IMR-90 (cell line): ENCODE measurements around the gene LSG1. TPM values are rescaled to one million over a fixed set of nuclear protein-coding genes. Genes with fewer than 3 reads are reported as not detected.

Source experiments
- ATAC-seq: fragments of 200-7000 bp; cut with Tn5 transposase; 2 replicates; pipeline ENCODE4 v1.9.1; 2020; ENCODE audit warnings: low read depth, mild to moderate bottlenecking, moderate library complexity
- BruUV-seq: library from RNA; stranded (reverse); fragments of 400-500 nt; replicated peaks from 2 replicates; lab custom pipeline; 2021; lab: Mats Ljungman, UMichigan
- CTCF ChIA-PET: fragments of 300-600 bp; formaldehyde crosslinking; extraction: SDS; loops from one replicate; lab custom pipeline; 2021; ENCODE audit warnings: antibody characterized with exemption; lab: Yijun Ruan, JAX
- POLR2A ChIA-PET: fragments of 300-600 bp; sonication (Branson Sonifier 250); formaldehyde crosslinking; loops from one replicate; lab custom pipeline; 2022; ENCODE audit warnings: antibody characterized with exemption; ENCODE audit not compliant: unreplicated experiment; lab: Charles Lee
- DNase-seq: peaks from one replicate; pipeline ENCODE4 v3.0.0; 2013
- H2AFZ ChIP-seq: replicated peaks from 2 replicates; pipeline ENCODE3; 2013; ENCODE audit warnings: low read length, mild to moderate bottlenecking; ENCODE audit not compliant: poor library complexity
- H2AK5ac ChIP-seq: 2 replicates; pipeline ENCODE4 v1.6.1; 2013; ENCODE audit warnings: low read depth, low read length, inconsistent platforms
- H2AK9ac ChIP-seq: replicated peaks from 2 replicates; pipeline ENCODE3; 2013; ENCODE audit warnings: mild to moderate bottlenecking, low read depth, low read length, moderate library complexity; ENCODE audit not compliant: poor library complexity
- H2BK120ac ChIP-seq: 2 replicates; pipeline ENCODE4 v1.6.1; 2013; ENCODE audit warnings: low read depth, low read length, inconsistent platforms
- H2BK15ac ChIP-seq: 3 replicates; pipeline ENCODE4 v1.6.1; 2013; ENCODE audit warnings: low read depth, low read length, inconsistent platforms
- H2BK20ac ChIP-seq: 2 replicates; pipeline ENCODE4 v1.6.1; 2013; ENCODE audit warnings: low read depth, mild to moderate bottlenecking, inconsistent platforms, low read length, moderate library complexity
- H2BK5ac ChIP-seq: 2 replicates; pipeline ENCODE4 v1.6.1; 2013; ENCODE audit warnings: mild to moderate bottlenecking, low read depth, low read length, inconsistent platforms; ENCODE audit not compliant: poor library complexity, severe bottlenecking
- H3K14ac ChIP-seq: replicated peaks from 2 replicates; pipeline ENCODE4 v1.6.1; 2013; ENCODE audit warnings: low read depth, low read length, inconsistent platforms
- H3K18ac ChIP-seq: 2 replicates; pipeline ENCODE4 v1.6.1; 2013; ENCODE audit warnings: low read depth, low read length, control low read depth
- H3K23ac ChIP-seq: 2 replicates; pipeline ENCODE4 v1.6.1; 2013; ENCODE audit warnings: low read depth, low read length, inconsistent platforms
- H3K27ac ChIP-seq: 2 replicates; pipeline ENCODE4 v1.5.1; 2013; ENCODE audit warnings: mild to moderate bottlenecking, control low read depth, low read length; ENCODE audit not compliant: insufficient read depth
- H3K27me3 ChIP-seq: 2 replicates; pipeline ENCODE4 v1.6.1; 2013; ENCODE audit warnings: low read length; ENCODE audit not compliant: control insufficient read depth, insufficient read depth
- H3K36me3 ChIP-seq: 2 replicates; pipeline ENCODE4 v1.6.1; 2013; ENCODE audit warnings: low read length, mixed read lengths; ENCODE audit not compliant: control insufficient read depth, insufficient read depth
- H3K4ac ChIP-seq: 2 replicates; pipeline ENCODE4 v1.6.1; 2013; ENCODE audit warnings: low read depth, low read length, inconsistent platforms
- H3K4me1 ChIP-seq: 2 replicates; pipeline ENCODE4 v1.6.1; 2013; ENCODE audit warnings: low read length, mixed read lengths; ENCODE audit not compliant: control insufficient read depth, insufficient read depth
- H3K4me2 ChIP-seq: 2 replicates; pipeline ENCODE4 v1.6.1; 2013; ENCODE audit warnings: low read depth, mild to moderate bottlenecking, control low read depth, low read length, moderate library complexity
- H3K4me3 ChIP-seq: 2 replicates; pipeline ENCODE4 v1.5.1; 2013; ENCODE audit warnings: low read depth, mild to moderate bottlenecking, control low read depth, low read length, moderate library complexity; ENCODE audit not compliant: insufficient read depth
- H3K56ac ChIP-seq: 2 replicates; pipeline ENCODE4 v1.6.1; 2013; ENCODE audit warnings: low read length, inconsistent platforms; ENCODE audit not compliant: insufficient read depth; ENCODE audit errors: extremely low read depth
- H3K79me1 ChIP-seq, 2 experiments: 2 replicates each; pipeline ENCODE4 v1.6.1; 2013; ENCODE audit warnings: low read length in 2 of 2, inconsistent platforms in 1 of 2, low read depth in 1 of 2
- H3K9ac ChIP-seq: 2 replicates; pipeline ENCODE4 v1.6.1; 2013; ENCODE audit warnings: low read depth, low read length, control low read depth
- H3K9me1 ChIP-seq: 2 replicates; pipeline ENCODE4 v1.6.1; 2013; ENCODE audit warnings: low read length, inconsistent platforms; ENCODE audit not compliant: insufficient read depth
- H3K9me3 ChIP-seq: 2 replicates; pipeline ENCODE4 v1.6.1; 2013; ENCODE audit warnings: low read length; ENCODE audit not compliant: control insufficient read depth, insufficient read depth
- H4K20me1 ChIP-seq: 2 replicates; pipeline ENCODE4 v1.6.1; 2013; ENCODE audit warnings: low read length, inconsistent platforms; ENCODE audit not compliant: insufficient read depth
- H4K5ac ChIP-seq: 2 replicates; pipeline ENCODE4 v1.6.1; 2013; ENCODE audit warnings: mild to moderate bottlenecking, low read depth, low read length, control low read depth
- H4K8ac ChIP-seq, 2 experiments: 2 replicates each; pipeline ENCODE4 v1.6.1; 2013; ENCODE audit warnings: low read depth in 2 of 2, low read length in 2 of 2, control low read depth in 1 of 2, inconsistent platforms in 1 of 2
- H4K91ac ChIP-seq: 2 replicates; pipeline ENCODE4 v1.6.1; 2013; ENCODE audit warnings: low read depth, low read length, inconsistent platforms; ENCODE audit not compliant: insufficient read depth
- BHLHE40 ChIP-seq: fragments of 150-350 bp; IDR thresholded peaks from 2 replicates; pipeline ENCODE4 v1.6.1; 2016; ENCODE audit warnings: mild to moderate bottlenecking, low read depth, low read length
- FOS ChIP-seq: fragments of 150-350 bp; IDR thresholded peaks from 2 replicates; pipeline ENCODE4 v1.6.1; 2016; ENCODE audit warnings: low read depth, low read length
- MAFK ChIP-seq: IDR thresholded peaks from 2 replicates; pipeline ENCODE4 v1.6.1; 2012; ENCODE audit warnings: low read depth, low read length, improper control_type of control experiment
- MAZ ChIP-seq: IDR thresholded peaks from 2 replicates; pipeline ENCODE4 v1.6.1; 2012; ENCODE audit warnings: low read depth, mild to moderate bottlenecking, low read length, improper control_type of control experiment, moderate library complexity, borderline replicate concordance
- NFE2L2 ChIP-seq: fragments of 150-350 bp; IDR thresholded peaks from 2 replicates; pipeline ENCODE4 v1.6.1; 2016; ENCODE audit warnings: low read depth, mild to moderate bottlenecking, low read length
- POLR2A ChIP-seq: IDR thresholded peaks from 2 replicates; pipeline ENCODE4 v1.6.1; 2012; ENCODE audit warnings: mild to moderate bottlenecking, low read depth, low read length
- RAD21 ChIP-seq: IDR thresholded peaks from 2 replicates; pipeline ENCODE4 v1.6.1; 2012; ENCODE audit warnings: low read length, improper control_type of control experiment
- RCOR1 ChIP-seq: IDR thresholded peaks from 2 replicates; pipeline ENCODE4 v1.6.1; 2012; ENCODE audit warnings: mild to moderate bottlenecking, low read length, improper control_type of control experiment; ENCODE audit not compliant: insufficient replicate concordance
- RFX5 ChIP-seq: IDR thresholded peaks from 2 replicates; pipeline ENCODE4 v1.8.0; 2012; ENCODE audit warnings: low read depth, mild to moderate bottlenecking, low read length, moderate library complexity
- SMC3 ChIP-seq: fragments of 150-350 bp; IDR thresholded peaks from 2 replicates; pipeline ENCODE4 v1.6.1; 2016; ENCODE audit warnings: low read depth, mild to moderate bottlenecking, antibody characterized with exemption, low read length, moderate library complexity
- WGBS, 2 experiments: methylation state at CpG; one replicate each; pipeline versions ENCODE4 v1.1.5 to v1.1.7; 2013; ENCODE audit warnings: missing lambda C conversion rate in 2 of 2; ENCODE audit not compliant: insufficient read length in 1 of 2; ENCODE audit errors: extremely low coverage in 2 of 2; 5-methylcytosine and 5-hydroxymethylcytosine counted together
- dilution Hi-C: fragments of 300-500 bp; cut with HindIII; formaldehyde crosslinking; loops from one replicate; pipeline ENCODE4 v1.14.3; 2018; ENCODE audit warnings: low sequenced_read_pairs; ENCODE audit not compliant: unreplicated experiment
- in situ Hi-C: fragments of 300-500 bp; cut with MboI; formaldehyde crosslinking; loops from 3 replicates; pipeline ENCODE4 v1.14.3; 2019; ENCODE audit warnings: low sequenced_read_pairs, inconsistent platforms, mixed read lengths
- intact Hi-C: fragments of 100-400 bp; cut with micrococcal nuclease; formaldehyde crosslinking; loops from 2 replicates; pipeline ENCODE4 v1.10.0; 2022
- polyA plus RNA-seq, 3 experiments: library from polyadenylated mRNA; depleted of rRNA; stranded (reverse); fragments of >200 nt; gene quantifications; 2 replicates each; pipeline ENCODE4 v1.2.3, GENCODE V29; 2012; ENCODE audit warnings: low replicate concordance in 1 of 3
- total RNA-seq: library from RNA; depleted of rRNA; stranded (reverse); fragments of >200 nt; gene quantifications from 2 replicates; pipeline ENCODE4 v1.2.3, GENCODE V29; 2012

LSG1 gene
- total and polyA plus RNA-seq, 2 of the 4 experiments (the other 2 are of a cell fraction) = 26.8 to 45.2 TPM

DNA sequence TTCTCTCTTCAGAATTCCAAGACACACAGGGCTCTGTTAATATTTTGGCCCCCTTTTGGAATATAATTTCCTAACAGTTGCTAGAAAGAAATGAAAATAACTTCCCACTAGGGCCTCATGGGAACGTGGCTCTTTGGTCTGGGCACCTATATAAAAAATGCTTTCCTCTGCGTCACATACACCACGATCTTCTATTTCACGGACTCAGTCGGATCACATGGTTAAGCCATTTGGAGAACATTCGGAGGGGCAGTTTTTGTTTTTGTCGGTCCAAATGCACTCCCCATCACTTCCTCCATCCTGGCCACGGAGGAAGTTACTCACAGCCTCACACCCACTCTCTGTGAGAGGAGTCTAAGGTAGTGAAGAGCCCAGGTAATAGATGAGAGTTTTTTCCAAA is 59.8 kb downstream of the LSG1 start:
- H4K5ac ChIP-seq = no peak overlapping the region
- H3K4me3 ChIP-seq = no peak overlapping the region
- H2BK5ac ChIP-seq = no peak overlapping the region
- no TSS peak for BruUV-seq
- no peaks in the 10 kb centered on the region; a peak in 1 of 4 replicates for H3K79me1 ChIP-seq
- H3K23ac ChIP-seq = no peak overlapping the region
- H3K27ac ChIP-seq = no peak overlapping the region
- H3K56ac ChIP-seq = 0 out of 2 replicates have a peak overlapping the region, but pooled peaks have one; percentile 11
- no peak overlapping the region for H2BK20ac ChIP-seq
- no CpG with 5 or more reads among the region's 8 CpGs for WGBS, 2 experiments
- no peak overlapping the region for H3K9ac ChIP-seq
- H2AFZ ChIP-seq = no peak overlapping the region
- H3K4me1 ChIP-seq = peaks cover 3% of the 10 kb centered on the region; the same call in 1 of the 2 replicates
- DNase-seq = no peak
- dilution Hi-C loops (no loop called here), in situ Hi-C loops (no loop called here), intact Hi-C loops (no loop called here)
- no peak overlapping the region for H3K4me2 ChIP-seq
- ChIA-PET POLR2A (no interaction called here), CTCF (no interaction called here)
- no peaks in the 10 kb centered on the region for H3K27me3 ChIP-seq
- peaks cover 7% of the 10 kb centered on the region for H3K36me3 ChIP-seq
- no peak overlapping the region for H3K14ac ChIP-seq
- no peak for ATAC-seq
- no peak overlapping the region for H3K4ac ChIP-seq
- H3K18ac ChIP-seq = no peak overlapping the region
- no peak overlapping the region for H2AK9ac ChIP-seq
- H3K9me3 ChIP-seq = no peaks in the 10 kb centered on the region
- H4K20me1 ChIP-seq = no peaks in the 10 kb centered on the region
- H4K91ac ChIP-seq = no peak overlapping the region
- no peak overlapping the region for H2BK120ac ChIP-seq
- no peaks in the 10 kb centered on the region; the same call in 1 of the 2 replicates for H3K9me1 ChIP-seq
- H2AK5ac ChIP-seq = no peak overlapping the region
- no peak overlapping the region; the same call in 2 of the 3 replicates for H2BK15ac ChIP-seq
- TF ChIP-seq RFX5 (no peak), RCOR1 (no peak), POLR2A (no peak), NFE2L2 (no peak), RAD21 (no peak), BHLHE40 (no peak), FOS (no peak), MAZ (no peak), SMC3 (no peak), MAFK (no peak)
- no peak overlapping the region for H4K8ac ChIP-seq
